Naive B cell (primary cell): Measurements from ENCODE around the gene PPM1L. TPM values are rescaled to one million over a fixed set of nuclear protein-coding genes. Genes with fewer than 3 reads are reported as not detected.

ENCODE experiments used
- ATAC-seq, 2 donors: fragments of 150-1000 bp; cut with Tn5 transposase; 2 replicates each; pipeline ENCODE4 v1.10.0; 2021; ENCODE audit warnings: low read depth in 2 of 2, mild to moderate bottlenecking in 2 of 2, moderate library complexity in 2 of 2
- DNase-seq: peaks from one replicate; pipeline ENCODE4 v3.0.0; 2022
- H3K27ac Mint-ChIP-seq, 6 donors: one replicate each; pipeline ENCODE4 v1.8.0; 2020 to 2022; ENCODE audit warnings: mild to moderate bottlenecking in 6 of 6, mixed read lengths in 6 of 6, moderate library complexity in 5 of 6, inconsistent platforms in 2 of 6
- H3K27me3 Mint-ChIP-seq, 3 donors: one replicate each; pipeline ENCODE4 v1.8.0; 2021 to 2022; ENCODE audit warnings: mixed read lengths in 3 of 3, mild to moderate bottlenecking in 1 of 3
- H3K36me3 Mint-ChIP-seq, 2 donors: one replicate each; pipeline ENCODE4 v1.8.0; 2020 to 2022; ENCODE audit warnings: mixed read lengths in 2 of 2, inconsistent platforms in 1 of 2, mild to moderate bottlenecking in 1 of 2
- H3K4me1 Mint-ChIP-seq, 3 donors: one replicate each; pipeline ENCODE4 v1.8.0; 2020 to 2022; ENCODE audit warnings: mixed read lengths in 3 of 3, inconsistent platforms in 1 of 3, mild to moderate bottlenecking in 1 of 3, moderate library complexity in 1 of 3
- H3K4me3 Mint-ChIP-seq, 8 donors: one replicate each; pipeline ENCODE4 v1.8.0; 2020 to 2022; ENCODE audit warnings: mild to moderate bottlenecking in 8 of 8, mixed read lengths in 8 of 8, moderate library complexity in 8 of 8, inconsistent platforms in 2 of 8
- H3K9me3 Mint-ChIP-seq, 7 donors: one replicate each; pipeline ENCODE4 v1.8.0; 2020 to 2022; ENCODE audit warnings: mixed read lengths in 7 of 7, mild to moderate bottlenecking in 5 of 7, inconsistent platforms in 2 of 7, moderate library complexity in 1 of 7
- polyA plus RNA-seq, 6 donors: library from polyadenylated mRNA; unstranded; fragments of 300-500 nt; fragmentation: Illumina TruSeq; gene quantifications; one replicate each; pipeline ENCODE4 v1.2.3, GENCODE V29; 2021; ENCODE audit warnings: low read depth in 6 of 6

PPM1L gene
- polyA plus RNA-seq, 6 donors from 2014 or later: 0.49 to 2.4 (median 2.1) TPM; not detected in 1

DNA sequence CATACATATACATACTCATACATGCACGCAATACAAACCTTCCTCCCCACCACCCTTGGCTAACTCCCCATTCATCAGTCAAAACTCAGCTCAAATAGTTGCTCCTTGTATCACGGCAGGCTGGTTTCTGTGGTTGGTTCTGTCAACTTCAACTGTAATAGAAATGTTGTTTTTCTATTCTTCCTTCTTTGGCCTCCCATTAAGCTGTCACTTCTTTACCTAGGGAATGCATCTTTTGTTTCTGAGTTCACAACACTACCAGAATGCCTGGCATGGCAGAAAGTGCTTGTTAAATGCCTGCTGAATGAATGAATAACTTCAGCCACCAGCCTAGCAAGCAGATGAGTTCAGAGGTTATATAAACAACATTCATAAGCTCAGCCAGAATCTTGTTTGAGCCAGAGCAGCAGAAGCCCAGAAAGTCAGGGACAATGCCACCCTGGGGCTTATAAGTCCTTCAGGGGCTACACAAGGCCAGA, 286.0 kb downstream of the PPM1L start:
- DNase-seq (no peak), ATAC-seq (no peak)
- no peaks in the 10 kb centered on the region for H3K4me1 Mint-ChIP-seq
- H3K36me3 Mint-ChIP-seq: peaks cover 4 to 5% of the 10 kb centered on the region in 2 donors
- no peak overlapping the region for H3K4me3 Mint-ChIP-seq
- peak overlapping the region in 1 of 6 donors; percentile 29 for H3K27ac Mint-ChIP-seq
- H3K27me3 Mint-ChIP-seq: peaks cover 0 to 7% (median 0%) of the 10 kb centered on the region in 3 donors
- H3K9me3 Mint-ChIP-seq: peaks cover 0 to 4% (median 2%) of the 10 kb centered on the region in 7 donors

DNA sequence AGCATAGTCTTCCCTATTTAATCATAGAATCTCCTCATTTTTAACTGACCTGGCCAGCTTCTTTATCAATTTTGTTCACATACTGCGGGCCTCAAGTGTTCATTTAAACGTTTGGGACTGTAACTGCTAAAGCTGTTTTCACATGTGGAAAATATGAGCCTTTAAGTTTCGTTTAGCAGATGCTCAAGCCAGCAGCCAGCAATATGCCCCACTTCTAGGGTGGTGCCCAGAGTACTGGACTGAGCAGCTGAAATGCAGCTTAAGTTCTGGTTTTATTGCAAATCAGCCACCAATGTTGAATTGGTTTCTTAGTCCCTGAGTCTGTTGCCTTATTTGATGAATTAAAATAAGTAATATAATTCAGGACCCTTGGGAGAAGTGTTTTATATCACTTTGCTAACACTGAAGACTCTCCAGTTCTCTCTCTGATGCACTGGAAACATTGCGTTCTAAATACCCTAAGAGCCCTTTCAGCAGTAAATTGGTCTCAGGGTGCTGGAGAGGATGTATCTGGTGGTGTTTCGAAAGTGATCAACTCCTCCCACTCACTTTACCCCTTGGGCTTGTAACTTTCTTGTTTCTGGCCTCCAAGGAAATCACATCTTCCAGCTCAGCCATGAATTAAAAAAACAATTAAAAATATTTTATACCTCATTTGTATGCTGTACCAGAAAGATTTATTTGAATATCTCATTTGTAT, 287.5 kb downstream of the PPM1L start:
- ATAC-seq (no peak), DNase-seq (no peak)
- Mint-ChIP-seq H3K27ac (no peak overlapping the region), H3K4me3 (no peak overlapping the region), H3K9me3 (peaks cover 0 to 8% (median 3%) of the 10 kb centered on the region in 7 donors), H3K27me3 (peaks cover 0 to 6% (median 0%) of the 10 kb centered on the region in 3 donors), H3K36me3 (peaks cover 4 to 5% of the 10 kb centered on the region in 2 donors), H3K4me1 (no peaks in the 10 kb centered on the region)

GRCh38 chr3:161049683-161050248, 293.7 kb downstream of the PPM1L start:
- Mint-ChIP-seq H3K27me3 (peaks cover 0 to 3% (median 0%) of the 10 kb centered on the region in 3 donors), H3K4me3 (no peak overlapping the region), H3K36me3 (peaks cover 0 to 5% of the 10 kb centered on the region in 2 donors), H3K4me1 (peaks cover 4 to 13% (median 11%) of the 10 kb centered on the region in 3 donors), H3K27ac (no peak overlapping the region), H3K9me3 (peaks cover 0 to 11% (median 2%) of the 10 kb centered on the region in 7 donors)
- no peak for DNase-seq
- no peak for ATAC-seq

- Mint-ChIP-seq H3K36me3 (no peaks in the 10 kb centered on the region), H3K9me3 (peaks cover 0 to 8% (median 0%) of the 10 kb centered on the region in 7 donors), H3K4me3 (no peak overlapping the region), H3K27ac (peak overlapping the region in 1 of 6 donors; percentile 0), H3K27me3 (no peaks in the 10 kb centered on the region), H3K4me1 (peaks cover 4 to 13% (median 11%) of the 10 kb centered on the region in 3 donors)
- DNase-seq (no peak), ATAC-seq (peak in 1 of 2 donors; percentile 27)
These were observed 294.9 kb downstream of the PPM1L start for GRCh38 chr3:161050935-161051334.

DNA sequence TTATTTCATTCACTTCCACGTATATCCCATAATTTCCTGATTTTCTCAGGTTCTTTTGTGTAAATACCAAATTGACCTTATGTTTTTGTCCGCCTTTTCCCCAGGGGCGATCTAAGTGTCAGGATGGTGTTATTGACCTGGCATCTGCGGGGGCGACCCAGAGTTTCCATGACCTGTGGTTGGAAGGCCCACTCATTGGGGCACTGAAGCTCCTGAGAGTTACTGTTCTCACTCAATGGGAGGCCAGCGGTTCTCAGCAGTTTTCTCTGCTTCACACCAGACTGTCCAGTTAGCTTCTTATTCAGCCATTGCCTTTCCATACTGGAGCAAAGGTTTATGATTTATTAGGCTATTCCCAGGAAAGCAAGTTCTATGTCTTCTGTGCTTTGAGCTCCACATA, 295.8 kb downstream of the PPM1L start:
- H3K4me1 Mint-ChIP-seq: peaks cover 4 to 13% (median 11%) of the 10 kb centered on the region in 3 donors
- DNase-seq (no peak), ATAC-seq (no peak)
- H3K9me3 Mint-ChIP-seq: peaks cover 0 to 8% (median 0%) of the 10 kb centered on the region in 7 donors
- H3K4me3 Mint-ChIP-seq: no peak overlapping the region
- no peaks in the 10 kb centered on the region for H3K27me3 Mint-ChIP-seq
- no peaks in the 10 kb centered on the region for H3K36me3 Mint-ChIP-seq
- no peak overlapping the region for H3K27ac Mint-ChIP-seq

- DNase-seq: no peak
- H3K27ac Mint-ChIP-seq: no peak overlapping the region
- no peak overlapping the region for H3K4me3 Mint-ChIP-seq
- ATAC-seq: no peak
- peaks cover 4 to 13% (median 11%) of the 10 kb centered on the region in 3 donors for H3K4me1 Mint-ChIP-seq
- no peaks in the 10 kb centered on the region for H3K36me3 Mint-ChIP-seq
- H3K27me3 Mint-ChIP-seq: no peaks in the 10 kb centered on the region
- no peaks in the 10 kb centered on the region for H3K9me3 Mint-ChIP-seq
These were observed 299.0 kb downstream of the PPM1L start for GRCh38 chr3:161054860-161055604.

DNA sequence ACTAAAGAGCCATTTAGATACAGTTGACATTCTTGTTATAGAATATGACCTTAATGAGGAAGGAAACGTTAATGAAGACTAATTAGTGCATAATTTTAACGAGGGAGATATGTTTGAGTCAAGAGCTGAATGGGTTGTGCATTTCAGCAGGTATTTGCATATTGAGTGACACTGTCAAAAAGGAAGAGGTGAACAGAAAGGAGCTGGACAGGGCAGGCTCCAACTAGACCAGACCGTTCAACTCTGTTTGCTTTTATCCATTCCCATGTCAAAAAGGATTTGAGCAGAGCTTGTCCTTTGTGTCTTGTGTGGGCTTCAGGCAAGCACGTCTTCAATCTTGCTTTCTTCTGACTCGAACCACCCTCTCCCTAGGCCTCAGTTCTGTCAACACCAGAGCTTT, 308.4 kb downstream of the PPM1L start:
- peaks cover 0 to 2% (median 0%) of the 10 kb centered on the region in 7 donors for H3K9me3 Mint-ChIP-seq
- H3K4me3 Mint-ChIP-seq: no peak overlapping the region
- ATAC-seq: no peak
- H3K36me3 Mint-ChIP-seq: no peaks in the 10 kb centered on the region
- no peak for DNase-seq
- peaks cover 33 to 34% (median 34%) of the 10 kb centered on the region in 3 donors for H3K4me1 Mint-ChIP-seq
- H3K27ac Mint-ChIP-seq: no peak overlapping the region
- no peaks in the 10 kb centered on the region for H3K27me3 Mint-ChIP-seq

DNA sequence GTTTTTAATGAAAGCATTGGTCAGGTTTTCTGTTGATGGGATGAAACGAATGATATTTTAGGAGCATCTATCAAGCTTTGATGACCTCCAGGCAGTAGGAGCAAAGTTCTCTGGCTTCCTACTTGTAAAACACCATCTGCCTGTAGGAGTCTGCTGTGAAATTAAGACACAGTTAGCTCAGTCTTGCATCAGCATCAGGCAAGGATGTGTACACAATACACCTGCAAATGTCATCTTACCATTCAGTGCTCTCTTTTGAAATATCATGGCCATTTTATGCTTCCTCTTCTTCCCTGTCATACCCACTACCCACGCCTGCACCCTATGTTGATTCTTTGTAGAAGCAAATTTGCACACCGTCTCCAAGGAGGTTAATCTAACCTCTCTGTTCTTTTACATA, 310.9 kb downstream of the PPM1L start:
- Mint-ChIP-seq H3K36me3 (no peaks in the 10 kb centered on the region), H3K4me3 (peak overlapping the region in 3 of 8 donors; percentile 23 to 75 (median 71)), H3K27me3 (no peaks in the 10 kb centered on the region), H3K9me3 (peaks cover 0 to 2% (median 0%) of the 10 kb centered on the region in 7 donors), H3K27ac (peak overlapping the region in 2 of 6 donors; percentile 34 to 50), H3K4me1 (peaks cover 46 to 49% (median 49%) of the 10 kb centered on the region in 3 donors)
- DNase-seq (no peak), ATAC-seq (no peak)

- Mint-ChIP-seq H3K9me3 (peaks cover 0 to 2% (median 0%) of the 10 kb centered on the region in 7 donors), H3K4me1 (peaks cover 46 to 49% (median 49%) of the 10 kb centered on the region in 3 donors), H3K27me3 (no peaks in the 10 kb centered on the region), H3K27ac (peak overlapping the region in 5 of 6 donors; percentile 0 to 58 (median 34)), H3K4me3 (peak overlapping the region in 4 of 8 donors; percentile 18 to 75 (median 47)), H3K36me3 (no peaks in the 10 kb centered on the region)
- DNase-seq (no peak), ATAC-seq (no peak)
These were observed 311.3 kb downstream of the PPM1L start for GRCh38 chr3:161067335-161067734.

DNA sequence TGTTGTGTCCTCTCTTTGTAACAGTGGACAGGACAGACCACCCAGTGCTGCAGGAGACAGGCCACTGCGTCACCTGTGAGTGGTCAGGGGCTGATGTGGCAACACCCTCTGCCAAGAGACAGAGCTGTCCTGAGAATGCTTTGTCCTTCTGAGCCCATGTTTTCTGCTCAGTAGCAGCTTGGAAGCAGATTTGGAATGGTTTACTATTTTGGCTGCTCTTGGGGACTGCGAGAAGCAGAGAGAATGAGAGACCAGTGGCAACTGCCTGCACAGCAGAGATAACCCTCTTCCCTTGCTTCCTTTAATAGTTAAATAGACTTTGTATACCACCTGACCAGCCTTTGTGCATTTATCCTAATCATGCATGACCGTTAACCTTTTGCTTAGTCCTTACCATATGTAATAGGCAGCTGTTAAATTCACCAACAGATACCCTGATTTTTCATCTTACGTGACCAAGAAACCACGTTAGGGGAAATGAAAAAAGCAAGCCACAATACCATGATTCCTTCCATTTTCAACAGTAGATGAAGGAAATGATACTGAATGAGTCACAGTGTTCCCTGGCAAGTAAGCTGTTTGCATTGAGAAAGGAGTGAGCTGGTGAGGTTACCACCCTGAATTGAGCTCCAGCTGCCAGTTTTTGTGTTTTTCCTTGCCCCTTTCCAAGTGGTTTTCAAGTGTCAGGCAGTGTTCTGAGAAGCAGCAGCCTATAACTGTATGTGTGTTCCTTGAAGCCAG, 313.6 kb downstream of the PPM1L start:
- DNase-seq (peak; percentile 53), ATAC-seq (peak; percentile 86 to 89)
- Mint-ChIP-seq H3K4me1 (peaks cover 46 to 49% (median 49%) of the 10 kb centered on the region in 3 donors), H3K27me3 (no peaks in the 10 kb centered on the region), H3K36me3 (no peaks in the 10 kb centered on the region), H3K9me3 (no peaks in the 10 kb centered on the region), H3K27ac (peak overlapping the region in 4 of 6 donors; percentile 16 to 43 (median 29)), H3K4me3 (peak overlapping the region in 6 of 8 donors; percentile 27 to 81 (median 48))

DNA sequence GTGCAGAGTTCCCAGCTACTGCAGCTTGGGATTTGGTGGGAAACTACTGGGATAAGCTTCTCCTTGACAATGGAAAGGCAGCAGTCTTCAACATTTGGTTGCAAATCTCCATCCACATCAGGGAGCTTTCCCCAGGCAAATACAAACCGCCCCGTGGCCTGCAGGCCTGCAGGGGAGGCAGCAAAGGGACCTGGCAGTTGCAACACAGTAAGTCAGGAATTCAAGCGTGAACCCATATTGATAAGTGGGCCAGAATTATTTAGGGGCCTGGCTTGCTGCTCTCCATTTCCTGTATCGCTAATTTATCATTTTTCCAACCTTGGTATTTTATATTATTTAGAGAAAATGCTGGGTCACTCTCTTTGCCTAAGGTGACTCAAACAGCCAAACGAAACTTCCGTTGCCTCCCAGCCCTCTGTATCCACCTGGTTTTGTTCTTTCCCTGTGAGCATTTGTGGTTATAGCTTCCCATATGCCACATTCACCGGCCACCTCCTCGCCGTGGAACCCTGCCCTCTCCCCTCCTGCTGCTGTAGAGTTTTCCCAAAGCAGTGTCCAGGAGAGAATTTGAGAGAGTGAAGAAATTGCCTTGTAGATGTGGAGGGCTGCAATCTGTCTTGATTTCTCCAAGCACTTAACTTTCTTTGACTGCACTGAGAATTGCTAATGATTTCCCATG, 314.4 kb downstream of the PPM1L start:
- Mint-ChIP-seq H3K36me3 (no peaks in the 10 kb centered on the region), H3K4me1 (peaks cover 46 to 49% (median 49%) of the 10 kb centered on the region in 3 donors), H3K27me3 (no peaks in the 10 kb centered on the region), H3K27ac (peak overlapping the region in 2 of 6 donors; percentile 9 to 83), H3K4me3 (peak overlapping the region in 3 of 8 donors; percentile 40 to 56 (median 40)), H3K9me3 (no peaks in the 10 kb centered on the region)
- no peak for ATAC-seq
- no peak for DNase-seq

DNA sequence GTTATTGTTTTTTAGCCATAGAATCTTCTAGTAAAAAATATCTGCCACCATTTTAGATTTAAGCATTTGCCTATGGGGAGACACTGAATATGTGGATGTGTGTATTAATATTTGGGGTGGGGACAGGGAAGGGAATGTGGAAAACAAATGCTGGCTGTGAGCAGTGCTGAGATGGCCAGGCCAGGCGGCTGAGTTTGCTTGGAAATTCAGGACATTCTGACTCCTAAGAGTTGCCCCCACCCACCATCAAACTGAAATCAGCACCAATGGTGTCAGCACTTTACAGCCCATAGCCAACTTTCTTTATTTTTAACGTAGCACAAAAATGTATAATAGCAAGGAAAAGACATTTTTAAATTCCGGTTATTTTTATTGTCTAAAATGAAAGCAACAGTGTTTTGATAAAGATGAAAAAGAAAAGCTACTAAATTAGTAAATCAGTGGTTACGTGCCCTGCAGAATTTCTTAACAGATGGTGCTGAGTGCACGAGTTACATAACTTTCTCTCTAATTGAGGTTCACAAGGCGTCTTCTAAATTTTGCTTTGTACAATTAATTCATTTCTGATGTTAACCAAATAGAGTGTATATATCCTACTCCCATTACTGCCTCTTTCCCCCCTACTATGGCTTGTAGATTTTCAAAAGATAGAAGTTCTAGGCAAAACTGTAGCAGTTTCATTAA, 315.1 kb downstream of the PPM1L start:
- no peaks in the 10 kb centered on the region for H3K9me3 Mint-ChIP-seq
- no peaks in the 10 kb centered on the region for H3K36me3 Mint-ChIP-seq
- peak overlapping the region in 1 of 8 donors; percentile 40 for H3K4me3 Mint-ChIP-seq
- no peak for ATAC-seq
- H3K4me1 Mint-ChIP-seq: peaks cover 43 to 49% (median 45%) of the 10 kb centered on the region in 3 donors
- H3K27me3 Mint-ChIP-seq: no peaks in the 10 kb centered on the region
- no peak overlapping the region for H3K27ac Mint-ChIP-seq
- DNase-seq: no peak
